GM23338 (cell line): Measurements from ENCODE around the gene SMIM10L1. TPM values are rescaled to one million over a fixed set of nuclear protein-coding genes. Genes with fewer than 3 reads are reported as not detected.

Experiments
- ATAC-seq: fragments of 200-7000 bp; cut with Tn5 transposase; 3 replicates; pipeline ENCODE4 v1.9.1; 2020
- DNase-seq: peaks from one replicate; pipeline ENCODE4 v3.0.0-alpha.2; 2015; ENCODE audit warnings: low spot score
- H2AFZ ChIP-seq: fragments of 200-600 bp; sonication (generic); 2 replicates; pipeline ENCODE4 v1.8.0; 2016; ENCODE audit warnings: antibody characterized with exemption, mild to moderate bottlenecking, moderate library complexity
- H3F3A ChIP-seq: fragments of 200-600 bp; sonication (generic); replicated peaks from 2 replicates; pipeline ENCODE4 v1.8.0; 2017; ENCODE audit warnings: antibody characterized with exemption, mixed run types, low read depth
- H3K27ac ChIP-seq: fragments of 200-600 bp; sonication (generic); 2 replicates; pipeline ENCODE4 v1.6.1; 2016; ENCODE audit warnings: low read depth
- H3K27me3 ChIP-seq: fragments of 200-600 bp; sonication (generic); 2 replicates; pipeline ENCODE4 v1.8.0; 2016; ENCODE audit warnings: mild to moderate bottlenecking, mixed run types, moderate library complexity; ENCODE audit not compliant: insufficient read depth
- H3K36me3 ChIP-seq: fragments of 200-600 bp; sonication (generic); 2 replicates; pipeline ENCODE4 v1.8.0; 2016; ENCODE audit warnings: mild to moderate bottlenecking; ENCODE audit not compliant: insufficient read depth
- H3K4me1 ChIP-seq: fragments of 200-600 bp; sonication (generic); 2 replicates; pipeline ENCODE4 v1.8.0; 2016; ENCODE audit warnings: mild to moderate bottlenecking, moderate library complexity; ENCODE audit not compliant: insufficient read depth
- H3K4me2 ChIP-seq: fragments of 200-600 bp; sonication (generic); 2 replicates; pipeline ENCODE4 v1.7.1; 2017; ENCODE audit warnings: mixed run types
- H3K4me3 ChIP-seq: fragments of 200-600 bp; sonication (generic); 2 replicates; pipeline ENCODE4 v1.6.1; 2016; ENCODE audit warnings: mixed run types
- H3K79me2 ChIP-seq: fragments of 200-600 bp; sonication (generic); replicated peaks from 2 replicates; pipeline ENCODE4 v1.8.0; 2017; ENCODE audit warnings: mild to moderate bottlenecking; ENCODE audit not compliant: insufficient read depth
- H3K9me2 ChIP-seq: fragments of 200-600 bp; sonication (generic); 2 replicates; pipeline ENCODE4 v1.8.0; 2017; ENCODE audit not compliant: insufficient read depth
- H4K20me1 ChIP-seq: fragments of 200-600 bp; sonication (generic); replicated peaks from 2 replicates; pipeline ENCODE4 v1.8.0; 2017; ENCODE audit warnings: mild to moderate bottlenecking; ENCODE audit not compliant: insufficient read depth
- H3K27ac Mint-ChIP-seq: 2 replicates; pipeline ENCODE4 v1.8.0; 2020; ENCODE audit warnings: inconsistent platforms, mild to moderate bottlenecking, moderate library complexity, mixed read lengths
- H3K27me3 Mint-ChIP-seq: 3 replicates; pipeline ENCODE4 v1.8.0; 2022; ENCODE audit warnings: low read depth, mild to moderate bottlenecking, moderate library complexity, mixed read lengths, inconsistent platforms; ENCODE audit not compliant: insufficient read depth, poor library complexity
- H3K36me3 Mint-ChIP-seq: 3 replicates; pipeline ENCODE4 v1.8.0; 2021; ENCODE audit warnings: low read depth, mild to moderate bottlenecking, inconsistent platforms, moderate library complexity, mixed read lengths
- H3K4me1 Mint-ChIP-seq: 3 replicates; pipeline ENCODE4 v1.8.0; 2020; ENCODE audit warnings: mild to moderate bottlenecking, inconsistent platforms, mixed read lengths
- H3K4me3 Mint-ChIP-seq: 3 replicates; pipeline ENCODE4 v1.8.0; 2021; ENCODE audit warnings: moderate library complexity, mild to moderate bottlenecking, inconsistent platforms, mixed read lengths
- H3K9me3 Mint-ChIP-seq: 3 replicates; pipeline ENCODE4 v1.8.0; 2020; ENCODE audit warnings: moderate library complexity, mild to moderate bottlenecking, inconsistent platforms, mixed read lengths
- CREB1 ChIP-seq: fragments of 250-450 bp; sonication (Bioruptor Pico); IDR thresholded peaks from 2 replicates; pipeline ENCODE4 v1.5.0; 2020; ENCODE audit warnings: low read depth, mild to moderate bottlenecking, moderate library complexity
- EZH2 ChIP-seq: fragments of 200-600 bp; sonication (generic); IDR thresholded peaks from one replicate; pipeline ENCODE4 v1.8.0; 2017; ENCODE audit warnings: antibody characterized with exemption, mild to moderate bottlenecking, low read depth; ENCODE audit not compliant: unreplicated experiment
- EZH2phosphoT487 ChIP-seq: fragments of 200-600 bp; sonication (generic); IDR thresholded peaks from one replicate; pipeline ENCODE4 v1.8.1; 2018; ENCODE audit warnings: antibody characterized with exemption; ENCODE audit not compliant: unreplicated experiment
- JUNB ChIP-seq: IDR thresholded peaks from one replicate; pipeline ENCODE4 v1.6.1; 2016; ENCODE audit warnings: antibody characterized with exemption; ENCODE audit not compliant: unreplicated experiment
- NANOG ChIP-seq: IDR thresholded peaks from 2 replicates; pipeline ENCODE4 v1.6.1; 2016; ENCODE audit warnings: antibody characterized with exemption, borderline replicate concordance
- POLR2AphosphoS5 ChIP-seq: IDR thresholded peaks from 2 replicates; pipeline ENCODE4 v1.6.1; 2016; ENCODE audit warnings: antibody characterized with exemption, low read depth
- STAT1 ChIP-seq: IDR thresholded peaks from one replicate; pipeline ENCODE4 v1.6.1; 2016; ENCODE audit warnings: antibody characterized with exemption; ENCODE audit not compliant: unreplicated experiment
- ZNF114 ChIP-seq: fragments of 250-450 bp; sonication (Bioruptor Pico); IDR thresholded peaks from 2 replicates; pipeline ENCODE4 v1.5.0; 2020; ENCODE audit warnings: mild to moderate bottlenecking, moderate library complexity
- ZNF331 ChIP-seq: fragments of 250-450 bp; sonication (Bioruptor Pico); IDR thresholded peaks from 2 replicates; pipeline ENCODE4 v1.5.0; 2020; ENCODE audit warnings: low read depth, mild to moderate bottlenecking, moderate library complexity
- long read RNA-seq: library from polyadenylated mRNA; unstranded; transcript quantifications from one replicate; pipeline ENCODE4 v2.0.0, GENCODE V29; 2020; ENCODE audit not compliant: unreplicated experiment
- polyA plus RNA-seq: library from polyadenylated mRNA; unstranded; fragments of >200 nt; fragmentation: Nextera tagmentation; extraction: Ambion mirVana; gene quantifications from 2 replicates; pipeline ENCODE4 v1.2.1, GENCODE V29; 2016
- total RNA-seq: library from RNA; depleted of rRNA; stranded (reverse); fragments of >200 nt; shearing (Covaris generic); gene quantifications from 2 replicates; pipeline ENCODE4 v1.2.3, GENCODE V29; 2014; rRNA removed
- TF ChIP-seq, protein P1 (sequence below): fragments of 250-450 bp; sonication (Bioruptor Pico); IDR thresholded peaks from 2 replicates; pipeline ENCODE4 v1.5.0; 2020; ENCODE audit warnings: mild to moderate bottlenecking, moderate library complexity
- TF ChIP-seq, protein P2 (sequence below): IDR thresholded peaks from 2 replicates; pipeline ENCODE4 v1.6.1; 2016; ENCODE audit warnings: antibody characterized with exemption
- TF ChIP-seq, protein P3 (sequence below), 2 experiments: fragments of 200-600 bp in 1 of 2; sonication (generic) in 1 of 2; conservative IDR thresholded peaks; 2 replicates each; pipeline versions ENCODE4 v1.5.1 to v1.6.1; 2016 to 2017; ENCODE audit warnings: antibody characterized with exemption in 2 of 2, low read depth in 2 of 2, mild to moderate bottlenecking in 2 of 2, moderate library complexity in 1 of 2

Gene SMIM10L1
- total RNA-seq: 9.0 and 9.3 TPM in 2 replicates
- 22.0 and 22.6 TPM in 2 replicates for polyA plus RNA-seq
- long read RNA-seq, full-length matches to known transcripts: 41 of 41 reads
- long read RNA-seq, partial matches to known transcripts: 0 of 41 reads
- long read RNA-seq, other reads (novel, unspliced or antisense): 0 of 41 reads

DNA sequence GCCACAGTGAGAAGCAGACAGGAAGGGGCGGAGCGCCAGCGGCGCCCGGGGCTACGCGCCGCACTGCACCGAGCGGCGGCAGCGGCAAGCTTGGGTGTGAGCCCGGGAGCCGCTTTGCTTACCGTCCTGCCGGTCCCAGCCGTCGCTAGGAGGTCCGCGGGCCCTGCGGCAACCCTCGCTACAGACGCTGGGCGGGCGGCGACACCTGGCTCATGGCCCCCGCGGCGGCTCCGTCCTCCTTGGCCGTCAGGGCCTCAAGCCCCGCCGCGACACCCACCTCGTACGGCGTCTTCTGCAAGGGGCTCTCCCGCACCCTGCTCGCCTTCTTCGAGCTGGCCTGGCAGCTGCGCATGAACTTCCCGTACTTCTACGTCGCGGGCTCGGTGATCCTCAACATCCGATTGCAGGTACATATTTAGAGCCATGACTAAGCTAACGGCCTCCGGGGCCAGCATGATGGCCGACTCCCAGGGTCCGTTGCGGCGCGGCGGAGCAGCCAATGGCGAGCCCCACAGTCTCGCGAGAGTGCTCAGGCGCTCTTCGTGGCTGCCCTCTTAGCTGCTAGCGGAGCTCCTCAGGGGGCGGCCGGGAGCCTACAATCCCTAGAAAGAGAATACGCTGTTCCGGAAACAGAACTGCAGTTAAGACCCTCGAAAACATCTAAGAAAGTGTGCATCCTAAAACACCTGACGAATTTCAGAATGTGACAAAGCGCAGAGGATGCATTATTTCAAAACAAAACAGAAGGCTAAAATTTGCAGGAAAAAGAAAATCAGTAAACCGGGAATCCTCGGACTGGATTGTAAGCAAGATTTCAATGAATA is at the start of gene SMIM10L1:
Gene SMIM10L1 (plus strand): TSS at position 50 of the 824 bp plus-strand sequence. CDS start 163 bp downstream, at position 213.
- peaks cover 21% of the 10 kb centered on the region for H3K36me3 Mint-ChIP-seq
- TF ChIP-seq JUNB: no peak
- TF ChIP-seq CREB1 (CRISPR knock-in tag): no peak
- no peak for TF ChIP-seq STAT1
- TF ChIP-seq, protein P1, sequence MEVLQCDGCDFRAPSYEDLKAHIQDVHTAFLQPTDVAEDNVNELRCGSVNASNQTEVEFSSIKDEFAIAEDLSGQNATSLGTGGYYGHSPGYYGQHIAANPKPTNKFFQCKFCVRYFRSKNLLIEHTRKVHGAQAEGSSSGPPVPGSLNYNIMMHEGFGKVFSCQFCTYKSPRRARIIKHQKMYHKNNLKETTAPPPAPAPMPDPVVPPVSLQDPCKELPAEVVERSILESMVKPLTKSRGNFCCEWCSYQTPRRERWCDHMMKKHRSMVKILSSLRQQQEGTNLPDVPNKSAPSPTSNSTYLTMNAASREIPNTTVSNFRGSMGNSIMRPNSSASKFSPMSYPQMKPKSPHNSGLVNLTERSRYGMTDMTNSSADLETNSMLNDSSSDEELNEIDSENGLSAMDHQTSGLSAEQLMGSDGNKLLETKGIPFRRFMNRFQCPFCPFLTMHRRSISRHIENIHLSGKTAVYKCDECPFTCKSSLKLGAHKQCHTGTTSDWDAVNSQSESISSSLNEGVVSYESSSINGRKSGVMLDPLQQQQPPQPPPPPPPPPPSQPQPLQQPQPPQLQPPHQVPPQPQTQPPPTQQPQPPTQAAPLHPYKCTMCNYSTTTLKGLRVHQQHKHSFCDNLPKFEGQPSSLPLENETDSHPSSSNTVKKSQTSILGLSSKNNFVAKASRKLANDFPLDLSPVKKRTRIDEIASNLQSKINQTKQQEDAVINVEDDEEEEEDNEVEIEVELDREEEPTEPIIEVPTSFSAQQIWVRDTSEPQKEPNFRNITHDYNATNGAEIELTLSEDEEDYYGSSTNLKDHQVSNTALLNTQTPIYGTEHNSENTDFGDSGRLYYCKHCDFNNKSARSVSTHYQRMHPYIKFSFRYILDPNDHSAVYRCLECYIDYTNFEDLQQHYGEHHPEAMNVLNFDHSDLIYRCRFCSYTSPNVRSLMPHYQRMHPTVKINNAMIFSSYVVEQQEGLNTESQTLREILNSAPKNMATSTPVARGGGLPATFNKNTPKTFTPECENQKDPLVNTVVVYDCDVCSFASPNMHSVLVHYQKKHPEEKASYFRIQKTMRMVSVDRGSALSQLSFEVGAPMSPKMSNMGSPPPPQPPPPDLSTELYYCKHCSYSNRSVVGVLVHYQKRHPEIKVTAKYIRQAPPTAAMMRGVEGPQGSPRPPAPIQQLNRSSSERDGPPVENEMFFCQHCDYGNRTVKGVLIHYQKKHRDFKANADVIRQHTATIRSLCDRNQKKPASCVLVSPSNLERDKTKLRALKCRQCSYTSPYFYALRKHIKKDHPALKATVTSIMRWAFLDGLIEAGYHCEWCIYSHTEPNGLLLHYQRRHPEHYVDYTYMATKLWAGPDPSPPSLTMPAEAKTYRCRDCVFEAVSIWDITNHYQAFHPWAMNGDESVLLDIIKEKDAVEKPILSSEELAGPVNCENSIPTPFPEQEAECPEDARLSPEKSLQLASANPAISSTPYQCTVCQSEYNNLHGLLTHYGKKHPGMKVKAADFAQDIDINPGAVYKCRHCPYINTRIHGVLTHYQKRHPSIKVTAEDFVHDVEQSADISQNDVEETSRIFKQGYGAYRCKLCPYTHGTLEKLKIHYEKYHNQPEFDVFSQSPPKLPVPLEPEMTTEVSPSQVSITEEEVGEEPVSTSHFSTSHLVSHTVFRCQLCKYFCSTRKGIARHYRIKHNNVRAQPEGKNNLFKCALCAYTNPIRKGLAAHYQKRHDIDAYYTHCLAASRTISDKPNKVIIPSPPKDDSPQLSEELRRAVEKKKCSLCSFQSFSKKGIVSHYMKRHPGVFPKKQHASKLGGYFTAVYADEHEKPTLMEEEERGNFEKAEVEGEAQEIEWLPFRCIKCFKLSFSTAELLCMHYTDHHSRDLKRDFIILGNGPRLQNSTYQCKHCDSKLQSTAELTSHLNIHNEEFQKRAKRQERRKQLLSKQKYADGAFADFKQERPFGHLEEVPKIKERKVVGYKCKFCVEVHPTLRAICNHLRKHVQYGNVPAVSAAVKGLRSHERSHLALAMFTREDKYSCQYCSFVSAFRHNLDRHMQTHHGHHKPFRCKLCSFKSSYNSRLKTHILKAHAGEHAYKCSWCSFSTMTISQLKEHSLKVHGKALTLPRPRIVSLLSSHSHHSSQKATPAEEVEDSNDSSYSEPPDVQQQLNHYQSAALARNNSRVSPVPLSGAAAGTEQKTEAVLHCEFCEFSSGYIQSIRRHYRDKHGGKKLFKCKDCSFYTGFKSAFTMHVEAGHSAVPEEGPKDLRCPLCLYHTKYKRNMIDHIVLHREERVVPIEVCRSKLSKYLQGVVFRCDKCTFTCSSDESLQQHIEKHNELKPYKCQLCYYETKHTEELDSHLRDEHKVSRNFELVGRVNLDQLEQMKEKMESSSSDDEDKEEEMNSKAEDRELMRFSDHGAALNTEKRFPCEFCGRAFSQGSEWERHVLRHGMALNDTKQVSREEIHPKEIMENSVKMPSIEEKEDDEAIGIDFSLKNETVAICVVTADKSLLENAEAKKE (CRISPR knock-in tag): no peak
- peak; percentile 93 for TF ChIP-seq POLR2AphosphoS5
- TF ChIP-seq, protein P2, sequence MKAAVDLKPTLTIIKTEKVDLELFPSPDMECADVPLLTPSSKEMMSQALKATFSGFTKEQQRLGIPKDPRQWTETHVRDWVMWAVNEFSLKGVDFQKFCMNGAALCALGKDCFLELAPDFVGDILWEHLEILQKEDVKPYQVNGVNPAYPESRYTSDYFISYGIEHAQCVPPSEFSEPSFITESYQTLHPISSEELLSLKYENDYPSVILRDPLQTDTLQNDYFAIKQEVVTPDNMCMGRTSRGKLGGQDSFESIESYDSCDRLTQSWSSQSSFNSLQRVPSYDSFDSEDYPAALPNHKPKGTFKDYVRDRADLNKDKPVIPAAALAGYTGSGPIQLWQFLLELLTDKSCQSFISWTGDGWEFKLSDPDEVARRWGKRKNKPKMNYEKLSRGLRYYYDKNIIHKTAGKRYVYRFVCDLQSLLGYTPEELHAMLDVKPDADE: peak; percentile 33; the same call in 1 of the 2 replicates
- TF ChIP-seq EZH2: no peak
- TF ChIP-seq, protein P3, sequence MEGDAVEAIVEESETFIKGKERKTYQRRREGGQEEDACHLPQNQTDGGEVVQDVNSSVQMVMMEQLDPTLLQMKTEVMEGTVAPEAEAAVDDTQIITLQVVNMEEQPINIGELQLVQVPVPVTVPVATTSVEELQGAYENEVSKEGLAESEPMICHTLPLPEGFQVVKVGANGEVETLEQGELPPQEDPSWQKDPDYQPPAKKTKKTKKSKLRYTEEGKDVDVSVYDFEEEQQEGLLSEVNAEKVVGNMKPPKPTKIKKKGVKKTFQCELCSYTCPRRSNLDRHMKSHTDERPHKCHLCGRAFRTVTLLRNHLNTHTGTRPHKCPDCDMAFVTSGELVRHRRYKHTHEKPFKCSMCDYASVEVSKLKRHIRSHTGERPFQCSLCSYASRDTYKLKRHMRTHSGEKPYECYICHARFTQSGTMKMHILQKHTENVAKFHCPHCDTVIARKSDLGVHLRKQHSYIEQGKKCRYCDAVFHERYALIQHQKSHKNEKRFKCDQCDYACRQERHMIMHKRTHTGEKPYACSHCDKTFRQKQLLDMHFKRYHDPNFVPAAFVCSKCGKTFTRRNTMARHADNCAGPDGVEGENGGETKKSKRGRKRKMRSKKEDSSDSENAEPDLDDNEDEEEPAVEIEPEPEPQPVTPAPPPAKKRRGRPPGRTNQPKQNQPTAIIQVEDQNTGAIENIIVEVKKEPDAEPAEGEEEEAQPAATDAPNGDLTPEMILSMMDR (conservative IDR thresholded peaks at IDR 0.05; ENCODE audit: low read depth in 2 of 2): no peak
- no peak for TF ChIP-seq EZH2phosphoT487
- TF ChIP-seq ZNF114 (CRISPR knock-in tag): no peak
- TF ChIP-seq NANOG: no peak
- no peak for TF ChIP-seq ZNF331
- no peaks in the 10 kb centered on the region for H3K9me3 Mint-ChIP-seq
- Histone ChIP-seq H2AFZ (peak within 1 kb of the TSS; percentile 80; the same call in 1 of the 2 replicates), H4K20me1 (peaks cover 12% of the 10 kb centered on the region), H3K36me3 (0 out of 2 replicates have a peak, but pooled peaks cover 4% of the 10 kb centered on the region), H3K79me2 (peaks cover 77% of the 10 kb centered on the region), H3K4me1 (peaks cover 14% of the 10 kb centered on the region), H3K9me2 (no peaks in the 10 kb centered on the region), H3K4me3 (peak within 1 kb of the TSS; percentile 61), H3K4me2 (peak within 1 kb of the TSS; percentile 76), H3F3A (no peaks in the 10 kb centered on the region), H3K27me3 (no peaks in the 10 kb centered on the region), H3K27ac (peak within 1 kb of the TSS; percentile 96)
- H3K4me3 Mint-ChIP-seq: peak within 1 kb of the TSS; percentile 99
- H3K27ac Mint-ChIP-seq: peak within 1 kb of the TSS; percentile 100
- peak; percentile 98 for ATAC-seq
- H3K4me1 Mint-ChIP-seq: peaks cover 37% of the 10 kb centered on the region
- H3K27me3 Mint-ChIP-seq: peaks cover 6% of the 10 kb centered on the region
- DNase-seq: peak; percentile 98
